HEK293 (cell line): ENCODE results near the gene RAX2.

Experiments
- CTCF ChIA-PET: fragments of 350-600 bp; formaldehyde crosslinking; extraction: SDS; loops from one replicate; lab custom pipeline; 2021; ENCODE audit warnings: antibody characterized with exemption; lab: Yijun Ruan, JAX
- POLR2A ChIA-PET: fragments of 300-600 bp; formaldehyde crosslinking; extraction: SDS; loops from one replicate; lab custom pipeline; 2020; ENCODE audit warnings: antibody characterized with exemption, inconsistent platforms; lab: Yijun Ruan, JAX
- H3K27ac ChIP-seq: fragments of 200-500 bp; sonication (Bioruptor generic); 2 replicates; pipeline ENCODE4 v1.5.1; 2014; ENCODE audit warnings: low read depth, low read length, control low read depth, inconsistent platforms; ENCODE audit errors: extremely low read depth
- H3K36me3 ChIP-seq, 2 experiments: fragments of 200-500 bp in 1 of 2; sonication (Bioruptor generic) in 1 of 2; 1 replicate in 1 of 2; 2 replicates in 1 of 2; pipeline ENCODE4 v1.5.1; 2014 to 2017; ENCODE audit warnings: inconsistent platforms in 2 of 2, low read length in 2 of 2; ENCODE audit not compliant: control insufficient read depth in 2 of 2, insufficient read depth in 1 of 2
- H3K4me1 ChIP-seq: fragments of 200-500 bp; sonication (Bioruptor generic); 2 replicates; pipeline ENCODE4 v1.5.1; 2014; ENCODE audit warnings: mild to moderate bottlenecking, low read length, inconsistent platforms; ENCODE audit not compliant: control insufficient read depth, insufficient read depth
- H3K4me3 ChIP-seq: 2 replicates; pipeline ENCODE4 v1.5.1; 2011; ENCODE audit warnings: low read depth, mild to moderate bottlenecking, control low read depth, low read length, moderate library complexity
- H3K9me3 ChIP-seq: fragments of 200-500 bp; sonication (Bioruptor generic); 2 replicates; pipeline ENCODE4 v1.5.1; 2014; ENCODE audit warnings: low read depth, low read length, inconsistent platforms; ENCODE audit not compliant: control insufficient read depth, insufficient read depth
- GFI1B ChIP-seq: fragments of 450-650 bp; formaldehyde crosslinking; IDR thresholded peaks from 2 replicates; pipeline ENCODE4 v1.5.1; 2016; ENCODE audit warnings: missing biosample characterization, missing genetic modification characterization
- KLF1 ChIP-seq: fragments of 450-650 bp; formaldehyde crosslinking; IDR thresholded peaks from 2 replicates; pipeline ENCODE4 v1.5.1; 2016; ENCODE audit warnings: missing biosample characterization, missing genetic modification characterization
- SCRT1 ChIP-seq: fragments of 450-650 bp; formaldehyde crosslinking; IDR thresholded peaks from 2 replicates; pipeline ENCODE4 v1.5.1; 2016; ENCODE audit warnings: missing biosample characterization, missing genetic modification characterization, borderline replicate concordance
- TRIM28 ChIP-seq: IDR thresholded peaks from 2 replicates; pipeline ENCODE4 v1.6.1; 2011; ENCODE audit warnings: low read length, control low read depth, borderline replicate concordance
- ZBTB1 ChIP-seq: fragments of 450-650 bp; formaldehyde crosslinking; IDR thresholded peaks from 2 replicates; pipeline ENCODE4 v1.5.1; 2016; ENCODE audit warnings: missing biosample characterization, missing genetic modification characterization
- ZBTB17 ChIP-seq: fragments of 450-650 bp; formaldehyde crosslinking; IDR thresholded peaks from 2 replicates; pipeline ENCODE4 v1.5.1; 2016; ENCODE audit warnings: missing biosample characterization, missing genetic modification characterization
- ZBTB48 ChIP-seq: fragments of 450-650 bp; formaldehyde crosslinking; IDR thresholded peaks from 2 replicates; pipeline ENCODE4 v1.5.1; 2016; ENCODE audit warnings: missing biosample characterization, missing genetic modification characterization
- ZNF112 ChIP-seq: fragments of 450-650 bp; formaldehyde crosslinking; IDR thresholded peaks from 2 replicates; pipeline ENCODE4 v1.5.0; 2017; ENCODE audit warnings: missing biosample characterization, missing genetic modification characterization
- ZNF169 ChIP-seq: fragments of 450-650 bp; formaldehyde crosslinking; IDR thresholded peaks from 2 replicates; pipeline ENCODE4 v1.5.1; 2016; ENCODE audit warnings: missing biosample characterization, missing genetic modification characterization
- ZNF174 ChIP-seq: fragments of 450-650 bp; formaldehyde crosslinking; IDR thresholded peaks from 2 replicates; pipeline ENCODE4 v1.5.0; 2017; ENCODE audit warnings: missing biosample characterization, mild to moderate bottlenecking, missing genetic modification characterization
- ZNF266 ChIP-seq: fragments of 450-650 bp; formaldehyde crosslinking; IDR thresholded peaks from 2 replicates; pipeline ENCODE4 v1.5.1; 2016; ENCODE audit warnings: missing biosample characterization, missing genetic modification characterization, low read depth
- ZNF350 ChIP-seq: fragments of 450-650 bp; formaldehyde crosslinking; IDR thresholded peaks from 2 replicates; pipeline ENCODE4 v1.5.0; 2017; ENCODE audit warnings: missing biosample characterization, mild to moderate bottlenecking, missing genetic modification characterization
- ZNF391 ChIP-seq: fragments of 450-650 bp; formaldehyde crosslinking; IDR thresholded peaks from 2 replicates; pipeline ENCODE4 v1.5.1; 2016; ENCODE audit warnings: low read depth, missing biosample characterization, missing genetic modification characterization, borderline replicate concordance
- ZNF423 ChIP-seq: fragments of 450-650 bp; formaldehyde crosslinking; IDR thresholded peaks from 2 replicates; pipeline ENCODE4 v1.5.1; 2016; ENCODE audit warnings: missing biosample characterization, missing genetic modification characterization
- ZNF529 ChIP-seq: fragments of 450-650 bp; formaldehyde crosslinking; IDR thresholded peaks from 2 replicates; pipeline ENCODE4 v1.5.1; 2017; ENCODE audit warnings: missing genetic modification characterization, missing biosample characterization; ENCODE audit not compliant: insufficient replicate concordance
- ZNF555 ChIP-seq: fragments of 450-650 bp; formaldehyde crosslinking; conservative IDR thresholded peaks from 2 replicates; pipeline ENCODE4 v1.5.1; 2017; ENCODE audit warnings: missing biosample characterization, mild to moderate bottlenecking, missing genetic modification characterization, inconsistent platforms
- ZNF560 ChIP-seq: fragments of 450-650 bp; formaldehyde crosslinking; IDR thresholded peaks from 2 replicates; pipeline ENCODE4 v1.5.1; 2017; ENCODE audit warnings: missing biosample characterization, missing genetic modification characterization, borderline replicate concordance
- ZNF571 ChIP-seq: fragments of 450-650 bp; formaldehyde crosslinking; IDR thresholded peaks from 2 replicates; pipeline ENCODE4 v1.5.0; 2017; ENCODE audit warnings: missing biosample characterization, missing genetic modification characterization
- ZNF596 ChIP-seq: fragments of 450-650 bp; IDR thresholded peaks from 2 replicates; pipeline ENCODE4 v1.5.0; 2018; ENCODE audit warnings: missing biosample characterization, mild to moderate bottlenecking, missing genetic modification characterization, moderate library complexity
- ZNF701 ChIP-seq: fragments of 450-650 bp; formaldehyde crosslinking; IDR thresholded peaks from 2 replicates; pipeline ENCODE4 v1.5.1; 2016; ENCODE audit warnings: missing biosample characterization, missing genetic modification characterization
- ZNF792 ChIP-seq: fragments of 450-650 bp; formaldehyde crosslinking; IDR thresholded peaks from 2 replicates; pipeline ENCODE4 v1.5.1; 2016; ENCODE audit warnings: missing biosample characterization, missing genetic modification characterization
- ZSCAN23 ChIP-seq: fragments of 450-650 bp; formaldehyde crosslinking; IDR thresholded peaks from 2 replicates; pipeline ENCODE4 v1.5.1; 2016; ENCODE audit warnings: missing biosample characterization, missing genetic modification characterization
- ZXDB ChIP-seq: fragments of 450-650 bp; formaldehyde crosslinking; IDR thresholded peaks from 2 replicates; pipeline ENCODE4 v1.5.1; 2016; ENCODE audit warnings: missing biosample characterization, missing genetic modification characterization
- TF ChIP-seq, protein P1 (sequence below): fragments of 450-650 bp; formaldehyde crosslinking; IDR thresholded peaks from 2 replicates; pipeline ENCODE4 v1.5.1; 2017; ENCODE audit warnings: missing biosample characterization, missing genetic modification characterization
- TF ChIP-seq, protein P2 (sequence below): fragments of 450-650 bp; formaldehyde crosslinking; IDR thresholded peaks from 2 replicates; pipeline ENCODE4 v1.5.1; 2016; ENCODE audit warnings: missing biosample characterization, missing genetic modification characterization
- TF ChIP-seq, protein P3 (sequence below): fragments of 450-650 bp; IDR thresholded peaks from 2 replicates; pipeline ENCODE4 v1.5.1; 2018; ENCODE audit warnings: missing biosample characterization, mild to moderate bottlenecking, missing genetic modification characterization
- TF ChIP-seq, protein P4 (sequence below): fragments of 450-650 bp; formaldehyde crosslinking; IDR thresholded peaks from 2 replicates; pipeline ENCODE4 v1.5.1; 2016; ENCODE audit warnings: missing biosample characterization, missing genetic modification characterization, borderline replicate concordance
- TF ChIP-seq, protein P5 (sequence below): fragments of 450-650 bp; formaldehyde crosslinking; IDR thresholded peaks from 2 replicates; pipeline ENCODE4 v1.5.1; 2017; ENCODE audit warnings: missing biosample characterization, missing genetic modification characterization

Gene RAX2

DNA sequence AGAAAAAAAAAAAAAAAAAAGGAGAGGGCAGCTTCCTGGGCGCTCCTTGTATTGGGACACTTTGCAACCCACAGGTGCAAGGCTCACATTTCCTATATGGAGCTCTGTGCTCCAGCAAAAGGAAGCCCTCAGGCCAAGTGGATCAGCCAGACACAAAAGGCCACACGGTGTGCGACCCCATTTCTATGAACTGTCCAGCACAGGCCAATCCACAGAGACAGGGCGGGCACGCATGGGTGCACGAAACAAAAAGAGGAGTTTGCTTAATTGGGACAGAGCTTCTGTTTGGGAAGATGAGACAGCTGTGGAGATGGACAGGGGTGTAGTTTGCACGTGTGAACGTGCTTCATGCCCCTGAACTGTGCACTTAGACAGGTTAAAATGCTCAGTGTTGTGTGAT, 45.7 kb upstream of the RAX2 start (continued):
- TF ChIP-seq ZNF701 (tag by site-specific recombination) = no peak
- TF ChIP-seq ZNF266 = no peak
- TF ChIP-seq ZNF596 (tag by site-specific recombination) = no peak
- TF ChIP-seq ZNF529 (tag by site-specific recombination) = no peak
- no peak for TF ChIP-seq ZNF174 (tag by site-specific recombination)
- no peak for TF ChIP-seq ZSCAN23 (tag by site-specific recombination)
- TF ChIP-seq ZBTB48 = no peak
- no peak for TF ChIP-seq ZNF169 (tag by site-specific recombination)
- no peak for TF ChIP-seq TRIM28
- no peak for TF ChIP-seq GFI1B (tag by site-specific recombination)
- no peak for TF ChIP-seq ZNF423 (tag by site-specific recombination)
- no peak for TF ChIP-seq ZNF555
- no peak for TF ChIP-seq ZBTB1 (tag by site-specific recombination)
- TF ChIP-seq, all 188 proteins: peak for 0

DNA sequence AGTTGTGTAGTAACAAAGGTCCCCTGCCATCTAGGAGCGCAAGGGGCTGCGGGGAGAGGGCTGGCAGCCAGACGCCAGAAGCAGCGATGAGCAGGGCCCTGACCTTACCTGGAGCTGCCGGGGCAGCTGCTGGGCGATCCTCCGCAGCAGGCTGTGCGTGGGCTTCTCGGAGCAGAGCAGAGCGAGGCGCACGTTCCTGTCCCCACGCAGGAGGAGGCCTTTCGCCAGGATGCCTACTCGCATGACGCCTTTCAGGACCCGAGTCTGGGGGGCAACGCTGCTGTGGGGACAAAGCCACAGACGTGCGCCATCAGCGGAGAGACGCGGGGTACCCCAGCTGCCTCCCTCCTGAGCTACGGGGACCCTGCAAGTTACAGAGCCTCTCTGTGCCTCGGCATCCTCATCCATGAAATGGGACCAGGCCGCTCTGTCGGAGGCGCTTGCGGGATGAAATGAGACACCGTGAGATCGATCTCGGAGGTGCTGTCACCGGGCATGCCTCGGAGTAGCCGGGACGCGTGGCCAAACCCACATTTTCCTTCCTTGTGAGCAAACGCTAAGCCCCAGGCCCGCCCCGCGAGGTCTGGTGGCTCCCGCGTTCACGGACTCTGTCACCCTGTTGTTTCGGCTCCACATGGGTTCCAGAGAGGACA, 44.7 kb upstream of the RAX2 start:
- TF ChIP-seq, protein P1, sequence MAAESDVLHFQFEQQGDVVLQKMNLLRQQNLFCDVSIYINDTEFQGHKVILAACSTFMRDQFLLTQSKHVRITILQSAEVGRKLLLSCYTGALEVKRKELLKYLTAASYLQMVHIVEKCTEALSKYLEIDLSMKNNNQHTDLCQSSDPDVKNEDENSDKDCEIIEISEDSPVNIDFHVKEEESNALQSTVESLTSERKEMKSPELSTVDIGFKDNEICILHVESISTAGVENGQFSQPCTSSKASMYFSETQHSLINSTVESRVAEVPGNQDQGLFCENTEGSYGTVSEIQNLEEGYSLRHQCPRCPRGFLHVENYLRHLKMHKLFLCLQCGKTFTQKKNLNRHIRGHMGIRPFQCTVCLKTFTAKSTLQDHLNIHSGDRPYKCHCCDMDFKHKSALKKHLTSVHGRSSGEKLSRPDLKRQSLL (tag by site-specific recombination) = no peak
- TF ChIP-seq ZNF391 (tag by site-specific recombination) = no peak
- no peak for TF ChIP-seq ZNF112 (tag by site-specific recombination)
- TF ChIP-seq, protein P2, sequence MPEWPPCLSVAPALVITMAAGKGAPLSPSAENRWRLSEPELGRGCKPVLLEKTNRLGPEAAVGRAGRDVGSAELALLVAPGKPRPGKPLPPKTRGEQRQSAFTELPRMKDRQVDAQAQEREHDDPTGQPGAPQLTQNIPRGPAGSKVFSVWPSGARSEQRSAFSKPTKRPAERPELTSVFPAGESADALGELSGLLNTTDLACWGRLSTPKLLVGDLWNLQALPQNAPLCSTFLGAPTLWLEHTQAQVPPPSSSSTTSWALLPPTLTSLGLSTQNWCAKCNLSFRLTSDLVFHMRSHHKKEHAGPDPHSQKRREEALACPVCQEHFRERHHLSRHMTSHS (tag by site-specific recombination) = no peak
- no peak for TF ChIP-seq SCRT1
- no peak for TF ChIP-seq KLF1 (tag by site-specific recombination)
- TF ChIP-seq ZNF350 (tag by site-specific recombination) = no peak
- no peak for TF ChIP-seq ZNF560
- TF ChIP-seq ZXDB = no peak
- no peak for TF ChIP-seq ZBTB17
- TF ChIP-seq, protein P3, sequence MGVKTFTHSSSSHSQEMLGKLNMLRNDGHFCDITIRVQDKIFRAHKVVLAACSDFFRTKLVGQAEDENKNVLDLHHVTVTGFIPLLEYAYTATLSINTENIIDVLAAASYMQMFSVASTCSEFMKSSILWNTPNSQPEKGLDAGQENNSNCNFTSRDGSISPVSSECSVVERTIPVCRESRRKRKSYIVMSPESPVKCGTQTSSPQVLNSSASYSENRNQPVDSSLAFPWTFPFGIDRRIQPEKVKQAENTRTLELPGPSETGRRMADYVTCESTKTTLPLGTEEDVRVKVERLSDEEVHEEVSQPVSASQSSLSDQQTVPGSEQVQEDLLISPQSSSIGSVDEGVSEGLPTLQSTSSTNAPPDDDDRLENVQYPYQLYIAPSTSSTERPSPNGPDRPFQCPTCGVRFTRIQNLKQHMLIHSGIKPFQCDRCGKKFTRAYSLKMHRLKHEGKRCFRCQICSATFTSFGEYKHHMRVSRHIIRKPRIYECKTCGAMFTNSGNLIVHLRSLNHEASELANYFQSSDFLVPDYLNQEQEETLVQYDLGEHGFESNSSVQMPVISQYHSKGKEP = no peak
- TF ChIP-seq, protein P4, sequence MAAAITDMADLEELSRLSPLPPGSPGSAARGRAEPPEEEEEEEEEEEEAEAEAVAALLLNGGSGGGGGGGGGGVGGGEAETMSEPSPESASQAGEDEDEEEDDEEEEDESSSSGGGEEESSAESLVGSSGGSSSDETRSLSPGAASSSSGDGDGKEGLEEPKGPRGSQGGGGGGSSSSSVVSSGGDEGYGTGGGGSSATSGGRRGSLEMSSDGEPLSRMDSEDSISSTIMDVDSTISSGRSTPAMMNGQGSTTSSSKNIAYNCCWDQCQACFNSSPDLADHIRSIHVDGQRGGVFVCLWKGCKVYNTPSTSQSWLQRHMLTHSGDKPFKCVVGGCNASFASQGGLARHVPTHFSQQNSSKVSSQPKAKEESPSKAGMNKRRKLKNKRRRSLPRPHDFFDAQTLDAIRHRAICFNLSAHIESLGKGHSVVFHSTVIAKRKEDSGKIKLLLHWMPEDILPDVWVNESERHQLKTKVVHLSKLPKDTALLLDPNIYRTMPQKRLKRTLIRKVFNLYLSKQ (tag by site-specific recombination) = no peak
- TF ChIP-seq ZNF792 (tag by site-specific recombination) = no peak
- TF ChIP-seq, protein P5, sequence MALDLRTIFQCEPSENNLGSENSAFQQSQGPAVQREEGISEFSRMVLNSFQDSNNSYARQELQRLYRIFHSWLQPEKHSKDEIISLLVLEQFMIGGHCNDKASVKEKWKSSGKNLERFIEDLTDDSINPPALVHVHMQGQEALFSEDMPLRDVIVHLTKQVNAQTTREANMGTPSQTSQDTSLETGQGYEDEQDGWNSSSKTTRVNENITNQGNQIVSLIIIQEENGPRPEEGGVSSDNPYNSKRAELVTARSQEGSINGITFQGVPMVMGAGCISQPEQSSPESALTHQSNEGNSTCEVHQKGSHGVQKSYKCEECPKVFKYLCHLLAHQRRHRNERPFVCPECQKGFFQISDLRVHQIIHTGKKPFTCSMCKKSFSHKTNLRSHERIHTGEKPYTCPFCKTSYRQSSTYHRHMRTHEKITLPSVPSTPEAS (tag by site-specific recombination) = no peak
- TF ChIP-seq ZNF571 (tag by site-specific recombination) = no peak
- CTCF ChIA-PET = interaction anchor here (0.5 to 0.6 kb wide), 2 partner anchors 14 to 1387 kb away, joined by 3 read pairs; no protein-coding TSS in a partner anchor
- no peaks in the 10 kb centered on the region for H3K4me1 ChIP-seq
- H3K4me3 ChIP-seq = no peak overlapping the region
- H3K36me3 ChIP-seq = no peaks in the 10 kb centered on the region
- POLR2A ChIA-PET = interaction anchor here (0.6 kb wide), 1 partner anchor 108 kb away, joined by 4 read pairs; no protein-coding TSS in a partner anchor
- H3K27ac ChIP-seq = no peak overlapping the region
- no peaks in the 10 kb centered on the region for H3K9me3 ChIP-seq
